ENCODE data around the gene ZNF564. TPM values are rescaled to one million over a fixed set of nuclear protein-coding genes. Genes with fewer than 3 reads are reported as not detected.
"Not testable (repeated sequence)": the region's sequence is repeated elsewhere in the genome, so short reads cannot be mapped to it uniquely, and the experiment has no call there.

ZNF564 gene
- 5.6 and 7.0 TPM in 2 replicates for total RNA-seq

DNA sequence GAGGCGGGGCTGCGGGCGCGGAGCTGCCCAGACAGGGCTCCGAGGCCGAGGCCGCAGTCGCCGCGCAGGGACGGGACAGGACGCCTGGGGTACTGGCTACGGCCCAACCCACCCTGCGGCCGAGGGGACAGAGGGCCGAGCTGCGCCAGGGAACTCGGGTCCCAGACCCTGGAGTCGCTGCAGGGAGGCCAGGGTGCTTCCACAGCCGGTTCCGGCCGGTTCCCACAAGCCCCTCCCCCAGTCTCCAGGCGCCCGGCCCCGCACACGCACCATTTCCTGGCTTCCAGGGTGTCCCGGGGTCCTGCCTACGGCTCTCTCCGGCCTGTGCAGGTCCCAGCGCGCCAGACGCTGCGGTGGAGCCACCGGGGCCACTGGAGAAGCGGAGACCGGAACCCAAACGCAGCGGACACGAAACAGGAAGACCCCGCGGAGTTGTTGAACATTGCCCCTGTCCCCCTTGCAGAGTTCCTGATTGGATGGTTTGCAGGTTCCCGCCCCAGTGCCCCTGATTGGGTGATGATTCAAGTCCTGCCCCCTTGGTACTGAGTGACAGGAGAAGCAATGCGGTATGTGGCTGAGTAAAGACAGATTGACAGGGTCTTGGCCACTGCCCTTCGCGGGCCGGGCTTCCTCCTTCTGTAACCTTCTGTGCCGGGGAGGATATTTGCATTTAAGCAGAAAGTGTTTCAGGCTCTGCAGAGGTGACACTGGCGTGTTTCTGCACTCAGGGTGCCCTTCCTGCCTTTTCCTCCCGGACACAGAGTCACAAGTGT is at the start of gene ZNF564:
Gene ZNF564 (minus strand): TSS at position 423 of the 773 bp plus-strand sequence. CDS start 150 bp downstream, at position 273.
- Mint-ChIP-seq H3K4me3 (peak within 1 kb of the TSS; percentile 95), H3K4me1 (peaks cover 23% of the 10 kb centered on the region), H3K27me3 (no peaks in the 10 kb centered on the region), H3K27ac (peak within 1 kb of the TSS; percentile 96), H3K9me3 (peaks cover 15% of the 10 kb centered on the region), H3K36me3 (ENCODE audit: low read depth) (peaks cover 34% of the 10 kb centered on the region)
- peak; percentile 98 for DNase-seq
- intact Hi-C loops (cut with micrococcal nuclease), result loop anchor here (1.0 to 5.0 kb wide), 5 partner anchors 54 to 259 kb away; partner anchors contain the start of genes ZNF44, ZNF490, ZNF563 and ZNF791

GRCh38 chr19:12597594-12597993 is 46.3 kb upstream of the ZNF564 start:
- Mint-ChIP-seq H3K4me1 (peaks cover 3% of the 10 kb centered on the region), H3K27me3 (no peaks in the 10 kb centered on the region), H3K4me3 (no peak overlapping the region), H3K27ac (no peak overlapping the region), H3K36me3 (ENCODE audit: low read depth) (peaks cover 40% of the 10 kb centered on the region), H3K9me3 (no peaks in the 10 kb centered on the region)
- DNase-seq, result no peak
- intact Hi-C loops (cut with micrococcal nuclease), result no loop called here

- Mint-ChIP-seq H3K27me3 (no peaks in the 10 kb centered on the region), H3K9me3 (no peaks in the 10 kb centered on the region), H3K4me3 (no peak overlapping the region), H3K4me1 (peaks cover 2% of the 10 kb centered on the region), H3K27ac (no peak overlapping the region), H3K36me3 (ENCODE audit: low read depth) (peaks cover 37% of the 10 kb centered on the region)
- intact Hi-C loops (cut with micrococcal nuclease), result no loop called here
- DNase-seq, result no peak
Observed at GRCh38 chr19:12596927-12597548, 45.8 kb upstream of the ZNF564 start.

DNA sequence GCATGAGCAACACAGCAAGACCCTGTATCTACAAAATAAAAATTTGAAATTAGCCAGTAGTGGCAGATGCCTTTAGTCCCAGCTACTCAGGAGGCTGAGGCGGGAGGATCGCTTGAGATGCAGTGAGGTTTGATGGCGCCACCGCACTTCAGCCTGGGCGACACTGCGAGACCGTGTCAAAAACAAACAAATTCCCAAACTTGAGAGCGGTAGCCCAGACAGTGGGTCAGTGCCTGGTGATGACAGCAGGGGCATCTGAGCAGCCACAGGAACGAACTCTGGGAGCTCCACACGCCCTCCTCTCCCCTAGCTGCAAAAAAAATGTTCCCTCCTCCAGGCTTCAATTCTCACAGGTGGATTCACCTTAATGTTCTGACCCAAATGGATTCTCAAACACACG is 45.2 kb upstream of the ZNF564 start:
- Mint-ChIP-seq H3K4me3 (no peak overlapping the region), H3K4me1 (no peaks in the 10 kb centered on the region), H3K9me3 (no peaks in the 10 kb centered on the region), H3K27me3 (no peaks in the 10 kb centered on the region), H3K27ac (no peak overlapping the region), H3K36me3 (ENCODE audit: low read depth) (peaks cover 36% of the 10 kb centered on the region)
- no peak for DNase-seq
- intact Hi-C loops (cut with micrococcal nuclease), result no loop called here

DNA sequence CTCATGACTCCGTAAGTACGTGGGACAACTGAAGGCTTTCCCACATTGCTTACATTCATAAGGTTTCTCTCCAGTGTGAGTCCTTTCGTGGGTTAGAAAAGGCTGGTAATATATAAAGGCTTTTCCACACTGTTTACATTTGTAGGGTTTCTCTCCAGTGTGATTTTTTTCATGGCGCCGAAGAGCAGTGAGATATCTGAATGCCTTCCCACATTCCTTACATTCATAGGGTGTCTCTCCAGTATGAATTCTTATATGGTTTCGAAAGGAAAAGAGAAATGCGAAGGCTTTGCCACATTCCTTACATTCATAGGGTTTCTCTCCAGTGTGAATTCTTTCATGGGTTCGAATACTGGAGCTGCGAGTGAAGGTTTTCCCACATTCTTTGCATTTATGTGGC is 29.8 kb upstream of the ZNF564 start:
- no peak overlapping the region for H3K27ac Mint-ChIP-seq
- H3K9me3 Mint-ChIP-seq, result peaks cover 25% of the 10 kb centered on the region
- intact Hi-C loops (cut with micrococcal nuclease), result no loop called here
- peaks cover 80% of the 10 kb centered on the region for H3K36me3 Mint-ChIP-seq (ENCODE audit: low read depth)
- H3K4me1 Mint-ChIP-seq, result no peaks in the 10 kb centered on the region
- no peaks in the 10 kb centered on the region for H3K27me3 Mint-ChIP-seq
- DNase-seq, result no peak
- no peak overlapping the region for H3K4me3 Mint-ChIP-seq

GRCh38 chr19:12580180-12580694 is 29.0 kb upstream of the ZNF564 start:
- Mint-ChIP-seq H3K27ac (no peak overlapping the region), H3K27me3 (no peaks in the 10 kb centered on the region), H3K36me3 (ENCODE audit: low read depth) (peaks cover 81% of the 10 kb centered on the region), H3K4me3 (no peak overlapping the region), H3K4me1 (no peaks in the 10 kb centered on the region), H3K9me3 (peaks cover 25% of the 10 kb centered on the region)
- intact Hi-C loops (cut with micrococcal nuclease), result no loop called here
- DNase-seq, result no peak

DNA sequence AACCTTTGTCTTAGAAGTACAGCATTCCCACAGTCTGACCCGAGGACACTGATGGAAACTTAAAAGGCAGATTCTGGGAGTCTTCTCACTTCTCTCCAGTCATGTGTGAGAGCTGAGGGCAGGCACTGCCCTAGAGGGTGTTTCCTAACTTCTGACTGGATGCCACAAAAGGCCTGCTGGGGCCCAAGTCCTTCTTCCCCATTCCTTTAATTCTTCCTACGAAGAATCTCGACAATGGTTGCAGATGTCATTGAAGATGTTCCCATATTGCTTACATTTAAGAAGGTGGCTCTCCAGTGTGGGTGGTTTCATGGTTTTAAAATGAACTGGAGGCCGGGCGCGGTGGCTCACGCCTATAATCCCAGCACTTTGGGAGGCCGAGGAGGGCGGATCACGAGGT is 27.4 kb upstream of the ZNF564 start:
- H3K27ac Mint-ChIP-seq, result no peak overlapping the region
- peaks cover 71% of the 10 kb centered on the region for H3K36me3 Mint-ChIP-seq (ENCODE audit: low read depth)
- H3K27me3 Mint-ChIP-seq, result no peaks in the 10 kb centered on the region
- peaks cover 3% of the 10 kb centered on the region for H3K4me1 Mint-ChIP-seq
- DNase-seq, result no peak
- intact Hi-C loops (cut with micrococcal nuclease), result no loop called here
- H3K4me3 Mint-ChIP-seq, result no peak overlapping the region
- H3K9me3 Mint-ChIP-seq, result peaks cover 25% of the 10 kb centered on the region

DNA sequence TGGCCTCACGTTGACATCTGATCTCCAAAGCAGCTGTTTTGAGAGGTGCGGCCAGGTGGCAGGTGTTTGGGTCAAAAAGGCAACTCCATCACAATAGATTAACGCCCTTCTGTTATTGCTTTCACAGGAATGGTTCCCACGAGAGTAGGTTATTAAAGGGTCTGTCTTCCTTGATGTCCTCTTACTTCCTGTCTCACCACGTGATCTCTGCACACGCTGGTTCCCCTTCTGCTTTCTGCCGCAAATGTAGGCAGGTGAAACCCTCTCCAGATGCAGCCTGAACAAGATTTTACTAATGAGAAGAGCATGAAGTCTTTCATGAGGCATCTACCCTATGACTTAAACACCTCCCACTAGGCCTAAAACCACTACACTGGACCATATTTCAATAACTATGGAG is 22.8 kb upstream of the ZNF564 start:
- Mint-ChIP-seq H3K4me3 (no peak overlapping the region), H3K36me3 (ENCODE audit: low read depth) (peaks cover 29% of the 10 kb centered on the region), H3K4me1 (peaks cover 3% of the 10 kb centered on the region), H3K27ac (no peak overlapping the region), H3K27me3 (no peaks in the 10 kb centered on the region), H3K9me3 (peaks cover 5% of the 10 kb centered on the region)
- DNase-seq, result no peak
- intact Hi-C loops (cut with micrococcal nuclease), result no loop called here

- no peak for DNase-seq
- Mint-ChIP-seq H3K27me3 (no peaks in the 10 kb centered on the region), H3K27ac (no peak overlapping the region), H3K9me3 (no peaks in the 10 kb centered on the region), H3K36me3 (ENCODE audit: low read depth) (peaks cover 2% of the 10 kb centered on the region), H3K4me1 (peaks cover 5% of the 10 kb centered on the region), H3K4me3 (no peak overlapping the region)
- intact Hi-C loops (cut with micrococcal nuclease), result no loop called here
Observed at GRCh38 chr19:12567951-12568350, 16.7 kb upstream of the ZNF564 start.

GRCh38 chr19:12566380-12566779 is 15.1 kb upstream of the ZNF564 start:
- H3K27me3 Mint-ChIP-seq; H3K27ac Mint-ChIP-seq; H3K9me3 Mint-ChIP-seq; H3K4me1 Mint-ChIP-seq; intact Hi-C loops (cut with micrococcal nuclease); H3K4me3 Mint-ChIP-seq; DNase-seq; H3K36me3 Mint-ChIP-seq (ENCODE audit: low read depth): not testable (repeated sequence)

DNA sequence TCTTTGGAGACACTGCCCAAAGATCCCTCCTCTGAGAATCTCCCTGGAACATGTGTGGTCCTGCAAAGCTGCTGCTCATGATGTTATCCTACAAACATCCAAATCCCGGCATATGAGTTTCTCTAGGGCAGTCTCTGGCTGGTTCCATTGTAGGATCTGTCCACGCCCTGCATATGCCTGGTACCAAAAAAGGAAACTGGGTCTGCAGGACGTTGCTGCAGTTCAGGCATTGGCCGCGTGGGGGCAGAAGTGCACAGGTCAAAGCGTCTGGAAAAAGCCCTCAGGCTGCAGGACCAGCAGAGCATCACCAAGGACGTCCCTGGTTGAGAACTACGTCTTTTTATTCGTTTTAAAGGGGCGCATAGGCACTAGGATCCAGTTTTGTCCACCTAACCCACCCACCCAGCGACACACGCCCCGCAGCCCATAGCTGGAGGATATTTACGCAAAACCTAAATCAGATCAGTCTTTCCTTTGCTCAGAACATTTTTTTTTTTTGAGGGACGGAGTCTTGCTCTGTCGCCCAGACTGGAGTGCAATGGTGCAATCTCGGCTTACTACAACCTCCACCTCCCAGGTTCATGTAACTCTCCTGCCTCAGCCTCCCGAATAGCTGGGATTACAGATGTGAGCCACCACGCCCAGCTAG is 12.9 kb upstream of the ZNF564 start:
- no peaks in the 10 kb centered on the region for H3K36me3 Mint-ChIP-seq (ENCODE audit: low read depth)
- H3K27me3 Mint-ChIP-seq, result no peaks in the 10 kb centered on the region
- intact Hi-C loops (cut with micrococcal nuclease), result loop anchor here (1.0 to 5.0 kb wide), 2 partner anchors 38 to 108 kb away; no protein-coding TSS in a partner anchor
- H3K4me1 Mint-ChIP-seq, result peaks cover 5% of the 10 kb centered on the region
- H3K9me3 Mint-ChIP-seq, result no peaks in the 10 kb centered on the region
- peak; percentile 98 for DNase-seq
- no peak overlapping the region for H3K4me3 Mint-ChIP-seq
- no peak overlapping the region for H3K27ac Mint-ChIP-seq

- no peak overlapping the region for H3K27ac Mint-ChIP-seq
- H3K4me1 Mint-ChIP-seq, result peaks cover 10% of the 10 kb centered on the region
- peaks cover 3% of the 10 kb centered on the region for H3K36me3 Mint-ChIP-seq (ENCODE audit: low read depth)
- H3K4me3 Mint-ChIP-seq, result no peak overlapping the region
- DNase-seq, result no peak
- no peaks in the 10 kb centered on the region for H3K9me3 Mint-ChIP-seq
- intact Hi-C loops (cut with micrococcal nuclease), result no loop called here
- no peaks in the 10 kb centered on the region for H3K27me3 Mint-ChIP-seq
Observed at GRCh38 chr19:12555456-12555930, 4.2 kb upstream of the ZNF564 start.

DNA sequence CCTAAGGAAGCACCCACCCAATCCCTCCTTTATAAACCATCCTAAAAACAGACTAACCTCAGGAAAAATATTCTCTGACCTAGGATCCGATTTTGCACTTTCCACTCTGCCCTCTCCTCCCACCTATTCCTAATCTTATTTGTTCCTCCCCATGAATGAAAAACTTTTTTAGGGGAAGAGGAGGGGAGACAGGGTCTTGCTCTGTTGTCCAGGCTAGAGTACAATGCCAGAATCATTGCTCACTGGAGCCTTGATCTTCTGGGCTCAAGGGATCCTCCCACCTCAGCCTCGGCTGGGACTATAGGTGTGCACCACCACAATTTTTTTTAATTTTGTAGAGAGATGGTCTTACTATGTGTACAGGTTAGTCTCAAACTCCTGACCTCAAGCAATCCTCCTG is 4.4 kb downstream of the ZNF564 start:
- Mint-ChIP-seq H3K27me3 (no peaks in the 10 kb centered on the region), H3K9me3 (peaks cover 31% of the 10 kb centered on the region), H3K4me3 (no peak overlapping the region), H3K27ac (no peak overlapping the region), H3K36me3 (ENCODE audit: low read depth) (peaks cover 68% of the 10 kb centered on the region), H3K4me1 (peaks cover 34% of the 10 kb centered on the region)
- DNase-seq, result no peak
- intact Hi-C loops (cut with micrococcal nuclease), result no loop called here

DNA sequence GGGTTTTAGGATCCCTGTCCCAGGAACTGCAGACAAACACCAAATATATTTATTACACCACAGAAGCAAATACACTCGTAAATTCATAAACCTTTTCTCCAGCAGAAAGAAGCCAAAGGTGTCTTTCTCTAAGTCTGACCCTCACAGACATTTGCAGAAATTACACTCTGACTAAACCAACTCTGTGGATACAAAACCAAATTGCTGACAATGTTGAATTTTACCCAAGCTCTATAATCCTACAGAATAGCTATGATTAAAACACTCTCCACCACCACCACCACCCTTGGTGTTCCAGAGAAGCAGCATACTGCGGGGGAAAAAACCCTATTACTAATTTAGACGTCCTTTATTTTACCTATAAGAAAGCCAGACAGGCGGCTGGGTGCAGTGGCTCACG is 5.2 kb downstream of the ZNF564 start:
- Mint-ChIP-seq H3K9me3 (peaks cover 31% of the 10 kb centered on the region), H3K27me3 (no peaks in the 10 kb centered on the region), H3K27ac (no peak overlapping the region), H3K4me3 (no peak overlapping the region), H3K36me3 (ENCODE audit: low read depth) (peaks cover 72% of the 10 kb centered on the region), H3K4me1 (peaks cover 31% of the 10 kb centered on the region)
- DNase-seq, result no peak
- intact Hi-C loops (cut with micrococcal nuclease), result no loop called here

All from activated CD4-positive, alpha-beta T cell treated with anti-CD3 and anti-CD28 coated beads, Interleukin-2, amount 10 ng/mL, durations not matched to agents 24 days and 14 days (primary cell).